HG03066 (cell line): ENCODE measurements around the gene PIP4K2A.
A peak's percentile ranks its signal among the peaks of the same experiment; 100 is the strongest.
"Not testable (repeated sequence)": the region's sequence is repeated elsewhere in the genome, so short reads cannot be mapped to it uniquely, and the experiment has no call there.

Experiments
- ATAC-seq: cut with Tn5 transposase; IDR thresholded peaks from one replicate; pipeline ENCODE4 v1.9.1; 2021; ENCODE audit warnings: low read depth; ENCODE audit not compliant: unreplicated experiment

The PIP4K2A gene

GRCh38 chr10:22697800-22698199 lies 16.6 kb downstream of the PIP4K2A start:
- ATAC-seq: no peak

GRCh38 chr10:22697101-22697500 lies 17.3 kb downstream of the PIP4K2A start:
- ATAC-seq: no peak

- ATAC-seq: no peak
Measured at GRCh38 chr10:22693860-22694259, 20.5 kb downstream of the PIP4K2A start.

- ATAC-seq: no peak
Measured at GRCh38 chr10:22693371-22693784, 21.0 kb downstream of the PIP4K2A start.

- not testable (repeated sequence) for ATAC-seq
Measured at GRCh38 chr10:22692119-22692518, 22.3 kb downstream of the PIP4K2A start.

- ATAC-seq: no peak
Measured at GRCh38 chr10:22690614-22691431, 23.6 kb downstream of the PIP4K2A start.

DNA sequence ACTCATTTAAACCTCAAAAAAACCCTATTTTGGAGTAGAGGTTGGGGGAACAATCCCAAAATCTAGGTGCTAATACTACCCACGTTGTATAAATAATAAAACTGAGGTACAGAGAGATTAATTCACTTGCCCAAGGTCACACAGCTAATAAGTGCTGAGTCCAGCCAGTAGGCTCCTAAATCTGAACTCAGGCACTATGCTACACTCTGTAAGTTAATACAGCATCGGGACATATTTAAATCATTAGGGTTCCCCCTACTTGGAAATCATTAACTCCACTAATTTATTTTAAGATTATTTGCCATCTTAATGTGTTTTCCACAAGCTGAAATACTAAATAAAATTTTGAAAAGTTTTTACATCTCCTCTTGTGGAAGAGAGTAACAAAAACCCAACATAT lies 24.2 kb downstream of the PIP4K2A start:
- no peak for ATAC-seq

DNA sequence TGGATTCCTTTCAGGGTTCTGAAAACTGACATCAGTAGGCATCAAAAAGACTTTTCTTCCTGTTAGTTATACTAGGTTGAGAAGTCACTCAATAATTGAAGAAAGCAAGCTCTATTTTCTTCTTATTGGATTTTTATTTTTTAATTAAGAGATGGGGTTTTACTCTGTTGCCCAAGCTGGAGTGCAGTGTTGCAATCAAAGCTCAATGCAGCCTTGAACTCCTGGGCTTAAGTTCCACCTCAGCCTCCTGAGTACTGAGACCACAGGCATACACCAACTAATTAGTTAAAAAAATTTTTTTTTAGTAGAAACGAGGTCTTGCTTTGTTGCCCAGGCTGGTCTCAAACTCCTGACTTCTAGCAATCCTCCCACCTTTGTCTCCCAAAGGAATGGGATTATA lies 28.0 kb downstream of the PIP4K2A start:
- ATAC-seq: no peak

DNA sequence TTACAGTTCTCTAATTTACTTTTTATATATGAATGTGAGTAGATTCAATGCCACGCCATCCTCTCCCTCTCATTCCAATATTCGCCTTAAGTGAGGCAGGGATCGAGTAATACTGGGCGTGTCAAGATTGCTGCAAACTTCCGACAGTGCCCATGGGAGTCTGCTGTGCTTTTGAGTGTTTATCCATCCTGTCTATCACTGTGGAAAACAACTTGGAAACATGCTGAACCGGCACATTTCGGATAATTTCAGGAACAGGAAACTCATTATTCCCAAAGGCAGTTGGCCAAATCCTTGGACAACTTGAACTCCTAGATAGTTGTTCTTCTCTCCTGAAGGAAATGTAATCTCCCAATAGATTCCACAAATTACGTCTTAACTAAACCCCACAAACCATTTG lies 28.5 kb downstream of the PIP4K2A start:
- ATAC-seq: no peak

GRCh38 chr10:22684699-22685098 lies 29.7 kb downstream of the PIP4K2A start:
- ATAC-seq: no peak

- ATAC-seq: peak; percentile 69
Measured at GRCh38 chr10:22683140-22683389, 31.3 kb downstream of the PIP4K2A start.

DNA sequence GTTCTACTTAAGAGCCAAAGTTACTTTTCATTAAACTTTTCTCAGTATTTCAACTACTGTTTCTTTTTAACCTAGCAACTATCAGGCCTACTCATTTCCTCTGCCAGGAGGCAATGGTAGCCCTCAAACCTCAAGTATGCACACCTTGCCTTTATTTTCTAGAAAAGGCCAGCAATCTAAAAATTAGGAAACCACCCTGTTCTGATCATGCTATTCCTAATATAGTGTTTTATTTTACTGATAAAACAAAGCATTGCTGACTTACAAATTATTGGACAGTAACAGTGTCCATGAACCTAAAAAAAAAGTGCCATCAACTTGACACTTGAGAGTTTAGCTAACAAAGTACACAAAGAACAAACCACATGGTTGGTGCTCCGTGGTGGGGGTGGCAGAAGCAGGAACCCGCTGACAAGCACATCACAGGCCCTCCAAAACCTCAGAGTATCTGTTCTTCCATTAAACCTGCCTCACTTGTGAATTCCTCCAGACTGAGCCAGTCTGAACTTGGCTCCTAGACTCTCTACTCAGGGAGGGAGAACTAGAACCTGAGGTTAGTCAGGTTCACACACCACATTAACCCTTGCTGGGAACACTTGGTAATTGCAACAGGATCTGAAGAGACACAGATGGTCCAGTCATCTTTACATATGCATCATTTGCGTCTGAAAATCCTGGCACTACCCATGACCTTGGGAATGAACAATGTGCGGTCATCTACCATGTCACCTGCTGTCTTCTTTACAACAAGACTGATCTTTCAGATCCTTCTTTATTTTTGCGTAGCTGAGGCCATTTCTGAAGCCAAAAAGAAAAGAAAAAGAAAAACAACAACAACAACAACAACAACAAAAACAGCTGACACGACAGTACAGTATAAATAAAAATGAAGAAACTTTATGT lies 31.9 kb downstream of the PIP4K2A start:
- peak; percentile 27 for ATAC-seq

GRCh38 chr10:22681783-22682183 lies 32.6 kb downstream of the PIP4K2A start:
- ATAC-seq: no peak

GRCh38 chr10:22681301-22681700 lies 33.1 kb downstream of the PIP4K2A start:
- ATAC-seq: no peak

DNA sequence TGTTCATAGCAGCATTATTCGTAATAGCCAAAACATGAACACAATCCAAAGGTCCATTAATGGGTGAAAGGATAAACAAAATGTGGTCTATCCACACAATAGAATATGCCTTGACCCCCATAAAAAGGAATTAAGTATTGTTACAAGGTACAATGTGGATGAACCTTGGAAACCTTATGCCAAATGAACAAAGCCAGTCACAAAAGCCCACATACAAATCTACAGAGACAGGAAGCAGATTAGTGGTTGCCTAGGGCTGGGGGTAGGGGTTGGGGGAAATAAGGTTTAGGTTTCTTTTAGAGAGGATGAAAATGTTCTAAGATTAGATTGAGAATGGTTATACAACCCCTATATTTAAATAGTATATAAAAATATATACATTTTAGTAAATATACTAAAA lies 34.8 kb downstream of the PIP4K2A start:
- no peak for ATAC-seq

DNA sequence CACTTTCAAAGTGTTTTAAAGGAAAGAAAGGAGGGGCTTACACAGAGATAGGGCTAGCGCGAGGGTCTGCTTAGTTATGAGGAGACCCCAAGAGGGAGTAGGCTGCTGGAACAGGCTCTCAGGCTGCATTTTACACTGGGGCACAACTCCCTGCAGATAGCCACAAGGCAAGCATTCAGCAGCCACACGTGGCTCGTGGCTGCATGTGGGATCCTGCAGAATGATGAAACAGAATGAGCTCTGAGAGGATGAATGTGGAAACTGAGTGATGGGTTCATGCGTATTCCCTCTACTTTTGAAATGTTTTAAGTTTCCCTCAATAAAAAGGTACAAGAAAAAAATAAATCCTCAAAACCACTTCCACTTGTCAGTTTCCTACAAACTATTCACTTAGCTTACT lies 37.0 kb downstream of the PIP4K2A start:
- ATAC-seq: no peak

- no peak for ATAC-seq
Measured at GRCh38 chr10:22676435-22676834, 37.9 kb downstream of the PIP4K2A start.

DNA sequence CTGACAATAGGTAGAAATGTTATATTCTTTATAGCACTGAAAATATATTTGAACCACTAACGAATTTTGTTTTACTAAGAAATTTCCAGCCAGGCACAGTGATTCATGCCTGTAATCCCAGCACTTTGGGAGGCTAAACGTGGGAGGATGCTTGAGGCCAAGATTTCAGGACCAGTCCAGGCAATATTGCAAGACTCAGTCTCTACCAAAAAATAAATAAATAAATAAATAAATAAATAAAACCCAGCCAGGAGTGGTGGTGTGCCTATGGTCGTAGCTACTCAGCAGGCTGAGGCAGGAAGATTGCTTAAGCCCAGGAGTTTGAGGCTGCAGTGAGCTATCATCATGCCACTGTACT lies 39.8 kb downstream of the PIP4K2A start:
- no peak for ATAC-seq

GRCh38 chr10:22673785-22674572 lies 40.4 kb downstream of the PIP4K2A start:
- no peak for ATAC-seq

GRCh38 chr10:22673091-22673392 lies 41.3 kb downstream of the PIP4K2A start:
- no peak for ATAC-seq

GRCh38 chr10:22672319-22673090 lies 41.9 kb downstream of the PIP4K2A start:
- ATAC-seq: no peak
